UCSD-AML1 (cell line): Measurements from ENCODE around the gene SLC16A9.

Experiments
- DNase-seq: peaks from one replicate; lab custom pipeline; 2025; ENCODE audit not compliant: unreplicated experiment; lab: John Stamatoyannopoulos, UW

SLC16A9 gene

GRCh38 chr10:59720377-59720776 is 10.7 kb upstream of the SLC16A9 start:
- no peak for DNase-seq

GRCh38 chr10:59719374-59719773 is 9.7 kb upstream of the SLC16A9 start:
- DNase-seq = no peak

- DNase-seq = no peak
Measured at GRCh38 chr10:59718257-59718656, 8.6 kb upstream of the SLC16A9 start.

GRCh38 chr10:59713196-59713821 is 3.7 kb upstream of the SLC16A9 start:
- DNase-seq = no peak

- no peak for DNase-seq
Measured at GRCh38 chr10:59711871-59712494, 2.3 kb upstream of the SLC16A9 start.

- no peak for DNase-seq
Measured at GRCh38 chr10:59708816-59709394, 745 bp downstream of the SLC16A9 start.

- DNase-seq = no peak
Measured at GRCh38 chr10:59706851-59707797, 2.5 kb downstream of the SLC16A9 start.

GRCh38 chr10:59705931-59706330 is 3.7 kb downstream of the SLC16A9 start:
- DNase-seq = no peak

- DNase-seq = no peak
Measured at GRCh38 chr10:59704630-59705029, 5.0 kb downstream of the SLC16A9 start.

- no peak for DNase-seq
Measured at GRCh38 chr10:59702347-59702746, 7.3 kb downstream of the SLC16A9 start.

- no peak for DNase-seq
Measured at GRCh38 chr10:59700709-59701108, 8.9 kb downstream of the SLC16A9 start.

- DNase-seq = no peak
Measured at GRCh38 chr10:59698326-59698725, 11.3 kb downstream of the SLC16A9 start.

- DNase-seq = no peak
Measured at GRCh38 chr10:59695637-59696036, 14.0 kb downstream of the SLC16A9 start.

GRCh38 chr10:59694936-59695335 is 14.7 kb downstream of the SLC16A9 start:
- no peak for DNase-seq

- no peak for DNase-seq
Measured at GRCh38 chr10:59692113-59692512, 17.5 kb downstream of the SLC16A9 start.

GRCh38 chr10:59688921-59689351 is 20.7 kb downstream of the SLC16A9 start:
- DNase-seq = no peak

GRCh38 chr10:59687657-59688056 is 22.0 kb downstream of the SLC16A9 start:
- DNase-seq = no peak

GRCh38 chr10:59684006-59684405 is 25.6 kb downstream of the SLC16A9 start:
- DNase-seq = no peak

GRCh38 chr10:59682986-59683937 is 26.4 kb downstream of the SLC16A9 start:
- DNase-seq = no peak

- no peak for DNase-seq
Measured at GRCh38 chr10:59680199-59680598, 29.5 kb downstream of the SLC16A9 start.
